Measurements from ENCODE around the gene FBXO22.

The FBXO22 gene

DNA sequence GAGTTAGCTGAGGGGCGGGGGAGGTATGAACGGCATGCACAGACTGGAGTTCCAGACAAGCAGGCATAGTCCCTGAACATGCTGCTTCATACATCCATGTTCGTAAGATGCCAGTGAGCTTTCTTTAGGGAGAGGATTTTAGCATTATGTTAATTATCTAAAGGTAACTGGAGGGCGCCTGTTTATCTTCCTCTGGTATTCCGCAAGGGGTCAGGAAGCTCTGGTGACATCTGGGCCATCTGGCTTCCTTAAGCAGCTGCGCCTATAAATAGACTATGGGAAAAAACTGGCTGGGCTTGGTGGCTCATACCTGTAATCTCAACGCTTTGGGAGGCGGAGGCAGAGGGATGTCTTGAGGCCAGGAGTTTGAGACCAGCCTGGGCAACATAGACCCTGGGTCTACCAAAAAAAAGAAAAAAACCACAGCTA lies 1.5 kb upstream of the FBXO22 start:
- TF ChIP-seq, protein P1, sequence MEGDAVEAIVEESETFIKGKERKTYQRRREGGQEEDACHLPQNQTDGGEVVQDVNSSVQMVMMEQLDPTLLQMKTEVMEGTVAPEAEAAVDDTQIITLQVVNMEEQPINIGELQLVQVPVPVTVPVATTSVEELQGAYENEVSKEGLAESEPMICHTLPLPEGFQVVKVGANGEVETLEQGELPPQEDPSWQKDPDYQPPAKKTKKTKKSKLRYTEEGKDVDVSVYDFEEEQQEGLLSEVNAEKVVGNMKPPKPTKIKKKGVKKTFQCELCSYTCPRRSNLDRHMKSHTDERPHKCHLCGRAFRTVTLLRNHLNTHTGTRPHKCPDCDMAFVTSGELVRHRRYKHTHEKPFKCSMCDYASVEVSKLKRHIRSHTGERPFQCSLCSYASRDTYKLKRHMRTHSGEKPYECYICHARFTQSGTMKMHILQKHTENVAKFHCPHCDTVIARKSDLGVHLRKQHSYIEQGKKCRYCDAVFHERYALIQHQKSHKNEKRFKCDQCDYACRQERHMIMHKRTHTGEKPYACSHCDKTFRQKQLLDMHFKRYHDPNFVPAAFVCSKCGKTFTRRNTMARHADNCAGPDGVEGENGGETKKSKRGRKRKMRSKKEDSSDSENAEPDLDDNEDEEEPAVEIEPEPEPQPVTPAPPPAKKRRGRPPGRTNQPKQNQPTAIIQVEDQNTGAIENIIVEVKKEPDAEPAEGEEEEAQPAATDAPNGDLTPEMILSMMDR (IDR thresholded peaks at IDR 0.05): no peak

DNA sequence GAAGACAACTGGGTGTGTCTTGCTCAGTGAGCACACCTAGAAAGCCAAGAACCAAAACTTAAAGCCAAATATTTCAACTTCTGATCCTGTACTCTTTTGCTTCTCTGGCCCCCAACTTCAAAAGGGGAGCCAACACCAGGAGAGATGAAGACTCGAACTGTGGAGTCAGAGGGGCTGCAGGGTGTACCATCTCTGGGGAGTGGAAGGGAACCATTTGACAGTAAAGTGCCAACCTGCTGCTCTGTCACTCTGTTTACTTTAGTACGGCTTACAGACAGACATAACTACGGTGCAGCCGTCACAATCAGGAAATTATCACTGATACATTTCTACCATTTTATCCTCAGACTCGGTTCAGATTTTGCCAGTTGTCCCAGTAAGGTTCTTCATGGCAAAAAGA lies 1.6 kb downstream of the FBXO22 start:
- TF ChIP-seq, protein P1 (IDR thresholded peaks at IDR 0.05): no peak

DNA sequence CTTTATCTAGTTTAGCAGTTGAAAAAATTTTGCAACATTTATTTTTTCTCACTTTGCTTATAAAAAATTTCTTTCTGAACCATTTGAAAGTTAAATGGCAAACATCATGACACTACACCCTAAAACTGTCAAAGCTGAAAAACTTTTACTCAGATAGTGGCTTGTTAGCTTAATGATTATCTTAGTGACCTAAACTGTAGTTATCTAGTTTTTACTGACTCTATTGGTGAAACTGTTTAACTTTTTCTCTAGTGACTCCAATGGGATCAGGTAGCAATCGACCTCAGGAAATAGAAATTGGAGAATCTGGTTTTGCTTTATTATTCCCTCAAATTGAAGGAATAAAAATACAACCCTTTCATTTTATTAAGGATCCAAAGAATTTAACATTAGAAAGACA lies 13.3 kb downstream of the FBXO22 start:
- TF ChIP-seq, protein P1 (IDR thresholded peaks at IDR 0.05): no peak

DNA sequence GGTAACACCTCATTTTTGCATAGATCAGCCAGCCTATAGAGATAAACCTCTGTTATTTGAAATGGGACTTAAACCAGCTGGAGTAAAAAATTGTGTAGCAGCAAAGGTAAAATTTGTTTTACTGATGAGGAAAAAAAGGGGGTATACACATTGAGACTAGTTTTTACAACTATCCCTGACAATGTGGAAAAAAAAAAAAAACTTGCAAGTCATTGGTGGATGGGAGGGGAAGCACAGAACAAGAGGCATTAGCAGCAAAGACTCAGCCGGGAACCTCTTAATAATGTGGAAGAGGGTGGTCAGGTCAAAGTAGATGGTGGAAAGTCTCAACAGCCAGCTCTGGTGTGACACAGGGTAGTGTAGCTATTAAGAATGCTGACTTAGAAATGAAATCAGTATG lies 14.5 kb downstream of the FBXO22 start:
- TF ChIP-seq, protein P1 (IDR thresholded peaks at IDR 0.05): no peak

DNA sequence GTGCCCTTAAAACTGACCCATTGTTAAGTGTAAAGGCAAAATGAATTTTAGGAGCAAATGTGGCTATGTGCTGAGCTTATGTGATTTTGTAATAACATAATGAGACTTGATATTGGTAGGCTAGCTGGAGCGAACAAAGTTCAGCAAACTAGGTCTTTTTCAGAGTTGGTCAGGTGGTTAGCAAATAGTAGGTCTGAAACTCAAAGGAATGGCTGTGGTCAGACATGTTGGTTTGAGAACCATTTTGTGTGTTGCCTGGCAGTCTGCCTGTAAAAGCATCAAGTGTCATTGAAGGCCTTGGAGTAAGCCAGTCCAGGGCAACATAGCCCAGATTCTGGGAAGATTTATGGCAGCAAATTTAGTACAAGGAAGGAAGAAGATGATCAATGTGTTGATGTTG lies 16.4 kb downstream of the FBXO22 start:
- TF ChIP-seq, protein P1 (IDR thresholded peaks at IDR 0.05): no peak

DNA sequence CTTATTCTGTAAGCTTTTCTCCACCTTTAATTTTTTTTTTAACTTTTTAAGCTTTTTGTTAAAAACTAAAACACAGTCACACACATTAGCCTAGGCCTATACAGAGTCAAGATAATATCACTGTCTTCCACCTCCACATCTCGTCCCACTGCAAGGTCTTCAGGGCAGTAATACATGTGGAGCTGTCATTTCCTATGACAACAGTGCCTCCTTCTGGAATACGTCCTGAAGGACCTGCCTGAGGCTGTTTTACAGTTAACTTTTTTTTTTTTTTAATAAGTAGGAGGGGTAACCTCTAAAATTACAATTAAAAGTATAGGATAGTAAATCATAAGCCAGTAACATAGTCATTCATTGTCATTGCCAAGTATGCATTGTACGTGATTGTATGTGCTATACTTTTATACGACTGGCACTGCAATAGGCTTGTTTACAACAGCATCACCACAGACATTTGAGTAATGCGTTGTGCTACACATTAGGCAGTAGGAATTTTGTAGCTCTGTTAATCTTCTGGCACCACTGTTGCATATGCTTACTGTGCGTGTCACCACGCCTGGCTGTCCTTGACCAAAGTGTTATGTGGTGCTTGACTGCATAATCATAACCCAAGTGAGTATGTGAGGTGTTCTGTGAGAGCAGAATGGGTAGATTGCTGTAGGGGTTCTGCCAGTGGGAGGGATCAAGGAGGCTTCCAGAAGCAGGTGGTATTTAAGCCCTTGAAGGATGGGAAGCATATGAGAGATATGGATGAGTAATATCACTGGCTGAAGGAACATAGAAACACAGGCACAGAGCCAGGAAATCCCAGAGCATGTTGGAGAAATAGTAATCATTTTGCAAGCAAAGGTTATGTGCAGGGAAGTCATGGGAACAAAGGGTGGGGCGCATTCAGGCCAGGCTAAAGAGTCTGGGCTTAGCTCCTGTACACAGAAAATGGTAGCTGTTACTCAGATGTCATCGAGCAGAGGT lies 18.3 kb downstream of the FBXO22 start:
- TF ChIP-seq, protein P1 (IDR thresholded peaks at IDR 0.05): peak; percentile 74

DNA sequence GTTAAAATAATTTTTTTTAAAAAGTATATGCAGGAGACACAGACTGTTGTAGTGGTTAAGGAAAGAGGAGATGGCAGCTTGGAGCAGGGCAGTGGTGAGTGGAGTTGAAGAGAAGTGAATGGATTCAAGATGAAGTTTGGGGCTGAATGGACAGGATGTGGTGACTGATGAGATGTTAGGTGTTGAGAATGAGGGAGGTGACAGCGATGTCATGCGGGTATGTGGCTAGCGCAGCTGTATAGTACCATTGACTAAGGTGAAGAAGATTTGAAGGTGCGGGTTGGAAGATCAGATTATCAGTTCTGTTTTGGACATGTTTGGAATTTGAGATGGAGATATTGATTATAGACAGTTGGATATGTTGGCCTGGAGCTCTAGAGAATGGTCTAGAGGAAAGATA lies 20.1 kb downstream of the FBXO22 start:
- TF ChIP-seq, protein P1 (IDR thresholded peaks at IDR 0.05): no peak

All from LNCAP (cell line).